HG02852 (cell line): ENCODE results near the gene DUSP22.
A peak's percentile ranks its signal among the peaks of the same experiment; 100 is the strongest.

Experiments
- ATAC-seq: cut with Tn5 transposase; IDR thresholded peaks from one replicate; pipeline ENCODE4 v1.9.1; 2021; ENCODE audit warnings: mild to moderate bottlenecking, moderate library complexity; ENCODE audit not compliant: unreplicated experiment

DUSP22 gene

DNA sequence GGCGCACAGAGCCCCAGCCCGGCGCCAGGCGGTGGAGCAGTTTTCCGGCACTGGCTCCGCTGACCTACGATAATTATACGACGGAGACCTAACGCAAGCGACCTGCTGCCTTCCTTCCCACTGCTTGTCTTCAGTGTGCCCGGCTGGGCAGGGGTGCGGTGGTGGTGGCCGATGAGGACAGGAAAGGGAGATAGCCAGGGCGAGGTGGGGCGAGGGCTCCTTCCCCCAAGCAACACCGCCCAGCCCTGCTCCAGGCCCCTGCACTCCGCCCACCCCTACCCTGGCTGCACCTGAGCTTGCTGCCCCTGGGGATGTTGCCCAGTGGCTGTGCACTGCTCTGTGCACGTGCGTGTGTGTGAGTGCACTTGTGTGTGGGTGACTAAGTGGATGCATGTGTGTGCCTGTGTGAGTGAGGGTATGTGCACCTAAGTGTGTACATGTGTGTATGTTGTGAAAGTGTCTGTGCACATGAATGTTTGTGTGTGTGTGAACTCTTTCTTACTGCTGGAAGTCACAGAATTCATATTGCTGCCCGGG lies 56.6 kb downstream of the DUSP22 start:
- ATAC-seq: no peak

DNA sequence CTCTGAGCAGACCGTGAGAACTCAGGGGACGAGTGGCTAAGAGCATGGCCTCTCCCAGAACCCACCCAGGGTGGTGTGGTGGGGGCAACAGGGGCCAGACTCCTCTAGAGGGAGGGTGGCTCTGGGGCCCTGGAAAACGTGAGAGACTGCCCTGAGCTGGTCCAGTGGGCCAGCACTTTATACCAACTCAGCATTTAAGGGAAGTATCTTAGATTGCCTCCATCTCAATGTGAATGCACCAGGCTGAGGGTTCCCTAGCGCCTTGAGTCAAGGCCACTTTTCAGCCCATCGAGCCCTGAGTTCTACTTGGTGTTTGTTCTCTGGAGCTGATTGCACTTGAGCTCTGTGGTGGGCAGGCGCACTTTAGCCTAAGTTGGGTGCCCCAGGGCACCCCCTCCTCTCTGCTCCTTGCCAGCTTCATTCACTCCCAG lies 57.2 kb downstream of the DUSP22 start:
- ATAC-seq: no peak

DNA sequence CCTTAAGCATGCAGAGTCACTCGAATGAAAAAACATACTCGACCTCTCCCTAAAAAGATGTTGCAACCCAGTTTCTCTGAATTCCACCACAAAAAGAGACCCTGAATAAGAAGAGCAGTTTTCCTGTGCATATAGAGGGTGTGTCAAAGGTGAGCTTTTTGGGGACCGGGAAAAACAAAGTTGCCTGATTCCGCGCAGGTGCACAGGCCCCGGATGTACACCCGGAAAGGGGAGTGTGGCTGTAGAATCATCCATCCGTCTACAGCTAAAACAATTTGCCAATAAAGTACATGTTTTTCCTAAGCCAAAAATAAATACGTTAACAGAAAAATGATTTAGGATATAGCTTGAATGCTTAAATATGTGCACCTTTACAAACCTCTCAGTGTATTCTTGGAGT lies 58.1 kb downstream of the DUSP22 start:
- no peak for ATAC-seq

DNA sequence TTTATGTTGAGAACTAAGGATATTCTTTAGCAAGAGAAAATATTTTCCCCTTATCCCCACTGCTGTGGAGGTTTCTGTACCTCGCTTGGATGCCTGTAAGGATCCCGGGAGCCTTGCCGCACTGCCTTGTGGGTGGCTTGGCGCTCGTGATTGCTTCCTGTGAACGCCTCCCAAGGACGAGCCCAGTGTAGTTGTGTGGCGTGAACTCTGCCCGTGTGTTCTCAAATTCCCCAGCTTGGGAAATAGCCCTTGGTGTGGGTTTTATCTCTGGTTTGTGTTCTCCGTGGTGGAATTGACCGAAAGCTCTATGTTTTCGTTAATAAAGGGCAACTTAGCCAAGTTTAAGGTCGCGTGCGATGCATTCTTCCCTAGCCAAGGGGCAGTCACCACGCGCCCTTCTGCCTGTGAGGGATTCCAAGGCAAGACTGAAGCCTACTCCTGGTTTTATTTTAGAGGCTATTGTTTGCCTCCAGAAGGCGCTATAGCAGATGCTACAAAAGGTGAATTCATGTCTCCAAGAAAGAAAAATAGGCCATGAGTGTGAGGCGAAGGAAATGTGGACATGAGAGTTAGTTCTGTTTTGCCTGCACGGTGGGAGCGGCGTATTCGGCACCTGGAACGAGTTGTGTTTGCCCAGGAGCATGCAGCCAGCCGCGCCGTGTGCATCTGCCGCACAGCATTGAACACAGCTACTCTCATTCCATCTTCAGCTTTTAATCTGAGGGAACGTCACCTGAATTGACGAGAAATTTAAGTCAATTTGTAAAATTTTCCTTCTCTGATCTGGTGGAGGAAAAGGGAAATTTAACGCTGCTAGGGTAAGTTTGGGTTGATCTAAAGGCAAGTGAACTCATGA lies 59.0 kb downstream of the DUSP22 start:
- ATAC-seq: no peak

DNA sequence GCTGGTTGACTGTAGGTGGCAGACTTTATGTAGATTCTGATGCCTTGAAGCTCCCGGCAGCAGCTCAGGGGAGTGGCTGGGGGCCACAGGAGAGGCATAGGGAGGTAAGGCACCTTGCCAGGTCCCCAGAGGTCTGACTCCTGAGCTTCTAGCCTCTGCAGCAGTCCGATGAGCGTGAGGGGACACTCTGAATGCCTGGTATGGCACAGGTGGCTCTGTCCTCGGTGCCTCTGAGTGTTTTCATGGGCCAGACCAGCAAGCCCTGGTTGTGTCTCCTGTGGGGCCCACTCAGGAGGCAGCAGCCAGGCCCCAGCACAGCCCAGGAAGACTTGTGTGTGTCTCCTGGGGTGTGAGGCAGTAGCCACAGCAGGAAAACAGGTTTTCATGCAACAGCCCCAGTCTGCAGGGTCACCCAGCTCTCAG lies 59.6 kb downstream of the DUSP22 start:
- no peak for ATAC-seq

DNA sequence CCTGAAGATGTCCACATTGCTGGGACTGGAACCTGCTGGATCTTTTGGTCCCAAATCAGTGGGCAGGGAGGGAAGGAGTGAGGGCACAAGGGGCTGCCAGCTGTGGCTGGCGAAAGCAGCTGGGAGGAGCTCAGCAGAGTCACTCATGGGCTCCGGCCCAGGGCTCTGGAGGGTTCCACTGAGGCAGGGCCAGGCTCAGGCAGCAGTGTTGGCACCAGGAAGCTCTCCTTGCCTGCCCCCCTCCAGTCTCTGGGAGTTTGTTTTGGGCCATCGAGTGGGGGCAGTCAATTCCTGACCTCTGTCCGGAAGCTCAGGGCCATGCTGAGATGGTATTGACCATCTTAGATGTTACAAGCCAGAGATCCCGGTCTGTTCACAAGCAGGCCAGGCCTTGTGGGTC lies 60.2 kb downstream of the DUSP22 start:
- ATAC-seq: no peak

DNA sequence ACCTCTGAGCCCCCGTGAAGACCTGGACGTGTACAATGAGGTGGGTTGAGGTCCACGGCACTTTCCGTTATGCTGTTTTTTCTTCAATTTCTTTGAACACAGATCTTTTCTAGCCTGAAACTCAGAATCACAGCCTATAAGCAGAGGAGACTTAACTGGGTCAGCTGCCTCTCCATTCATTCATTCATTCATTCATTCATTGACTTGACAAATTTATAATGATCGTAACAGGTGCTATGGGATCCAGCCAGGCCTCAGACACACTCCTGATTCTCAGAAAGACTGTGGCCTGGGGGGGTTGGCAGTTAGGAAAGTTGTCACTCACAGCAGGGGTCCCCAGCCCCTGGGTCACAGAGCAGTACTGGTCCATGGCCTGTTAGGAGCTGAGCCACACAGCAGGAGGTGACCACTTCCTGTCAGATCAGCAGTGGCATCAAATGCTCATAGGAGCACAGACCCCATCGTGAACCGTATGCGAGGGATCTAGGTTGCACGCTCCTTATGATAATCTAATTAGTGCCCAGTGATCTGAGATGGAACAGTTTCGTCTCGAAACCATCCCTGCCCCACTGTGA lies 60.7 kb downstream of the DUSP22 start:
- no peak for ATAC-seq

DNA sequence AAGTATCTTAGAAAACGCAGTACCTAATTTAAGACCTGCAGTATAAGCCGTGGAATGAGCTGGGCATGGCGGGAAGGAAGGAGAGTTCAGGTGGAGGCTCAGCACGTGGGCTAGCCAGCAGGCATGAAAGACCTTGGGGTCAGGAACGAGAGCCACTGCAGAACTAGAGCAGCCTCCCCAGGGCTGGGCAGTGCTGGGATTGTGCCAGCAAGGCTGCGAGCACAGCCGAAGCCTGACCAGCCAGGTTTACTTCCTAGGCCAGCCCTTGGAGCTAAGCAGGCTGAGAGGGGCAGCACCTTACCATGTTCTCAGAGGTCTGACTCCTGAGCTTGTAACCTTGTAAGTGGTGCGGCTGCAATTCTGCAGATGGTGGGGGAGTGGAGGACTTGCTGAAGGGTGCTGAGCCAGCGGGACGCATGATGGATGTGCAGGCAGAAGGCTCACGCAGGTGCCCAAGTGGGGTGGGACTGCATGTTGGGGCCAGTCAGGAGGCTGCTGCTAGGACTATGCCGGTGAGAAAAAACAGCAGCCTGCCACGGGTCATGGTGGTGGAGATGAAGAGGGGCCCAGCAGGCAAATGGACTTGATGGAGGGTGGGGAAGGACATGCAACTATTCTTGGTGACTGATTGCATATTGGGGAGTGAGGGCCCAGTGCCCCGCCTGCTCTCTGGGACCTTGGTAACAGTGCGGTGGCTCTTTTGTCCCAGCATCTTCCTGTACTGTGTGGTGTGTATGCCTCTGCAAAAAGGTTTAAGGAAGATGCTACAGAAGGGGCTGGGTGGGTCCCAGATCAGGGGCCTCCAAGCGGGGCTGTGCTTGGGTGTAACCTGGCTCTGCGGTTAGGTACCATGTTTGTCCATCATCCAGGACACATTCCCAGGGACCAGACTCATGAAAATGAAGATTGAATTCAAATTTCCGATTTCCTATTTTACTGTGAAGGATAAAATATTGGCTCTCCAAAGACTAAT lies 61.6 kb downstream of the DUSP22 start:
- ATAC-seq: no peak

DNA sequence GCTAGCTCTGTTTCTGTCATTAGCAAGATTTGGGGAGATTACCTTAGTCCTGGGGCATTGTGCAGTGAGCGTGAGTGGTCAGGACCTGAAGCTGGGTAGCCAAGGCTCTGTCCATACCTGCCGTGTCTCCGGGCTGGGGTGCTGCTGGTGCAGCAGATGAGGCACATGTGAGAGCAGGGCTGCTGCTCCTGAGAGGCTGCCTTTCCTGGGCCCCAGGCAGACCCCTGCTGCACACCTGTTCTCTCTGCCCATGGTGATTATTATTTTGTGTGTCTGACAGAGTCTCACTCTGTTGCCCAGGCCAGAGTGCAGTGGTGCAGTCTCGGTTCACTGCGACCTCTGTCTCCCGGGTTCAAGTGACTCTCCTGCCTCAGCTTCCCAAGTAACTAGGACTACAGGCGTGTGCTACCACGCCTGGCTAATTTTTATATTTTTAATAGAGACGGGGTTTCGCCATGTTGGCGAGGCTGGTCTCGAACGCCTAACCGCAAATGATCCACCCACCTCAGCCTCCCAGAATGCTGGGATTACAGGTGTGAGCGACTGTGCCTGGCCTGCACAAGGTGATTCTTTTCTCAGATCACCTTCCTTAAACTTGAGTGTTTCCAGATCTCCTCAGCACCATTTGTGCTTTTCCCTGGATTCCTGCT lies 62.5 kb downstream of the DUSP22 start:
- ATAC-seq: no peak

DNA sequence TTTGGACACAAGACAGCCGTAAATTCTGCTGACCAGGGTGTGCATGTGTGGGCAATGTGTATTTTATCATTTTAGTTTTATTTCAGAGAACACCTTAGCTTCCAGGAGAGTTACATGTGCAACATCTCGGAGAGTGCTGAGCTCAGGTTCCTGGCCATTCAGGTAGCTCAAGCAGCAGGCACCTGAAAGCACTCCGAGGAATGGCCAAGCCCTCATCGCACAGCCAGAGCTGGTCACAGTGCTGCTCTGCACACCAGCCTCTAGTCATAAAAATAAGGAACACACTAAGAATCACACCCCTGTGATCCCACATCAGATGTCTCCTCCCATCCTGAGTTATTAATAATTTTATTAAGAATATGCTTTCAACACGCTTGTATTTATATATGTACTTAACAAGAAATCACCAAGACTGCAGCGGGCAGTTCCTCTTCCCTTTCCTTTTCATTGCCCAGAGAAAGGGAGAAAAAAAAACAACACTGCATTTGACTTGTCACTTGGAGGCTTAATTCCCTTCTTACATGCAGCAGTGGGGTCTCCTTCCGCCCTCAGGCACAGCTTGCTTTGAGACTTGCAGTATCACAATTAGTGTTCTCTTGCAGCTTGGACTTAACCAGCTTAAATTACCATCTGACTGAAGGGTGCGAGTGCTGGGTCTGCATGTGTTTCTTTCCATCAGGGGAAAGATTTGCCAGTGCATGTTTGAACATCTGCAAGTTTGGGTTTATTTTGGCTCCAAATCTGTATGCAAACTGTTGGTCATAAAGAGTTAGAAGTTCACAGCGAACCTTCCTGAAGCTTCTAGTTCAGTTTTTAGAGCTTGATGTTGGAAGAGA lies 63.3 kb downstream of the DUSP22 start:
- no peak for ATAC-seq

DNA sequence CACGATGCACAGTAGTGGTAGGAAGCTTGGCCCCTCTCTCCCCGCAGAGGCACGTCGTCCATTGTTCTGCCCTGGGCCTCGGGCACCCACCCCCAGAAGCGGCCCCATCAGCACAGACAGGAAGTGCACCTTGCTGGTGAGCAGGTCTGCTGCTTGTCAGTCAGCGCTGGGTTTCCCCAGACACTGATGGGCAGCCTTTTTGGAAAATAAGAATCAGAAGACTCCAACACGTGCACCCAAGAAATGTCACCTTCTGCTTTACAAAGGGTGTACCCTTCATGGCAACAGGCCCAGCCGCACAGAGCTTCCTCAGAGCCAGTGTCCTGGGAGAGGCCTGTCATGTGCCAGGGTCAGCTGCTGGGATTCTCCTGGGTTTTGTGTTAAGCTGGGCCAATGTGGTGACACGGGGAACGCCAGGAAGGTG lies 64.6 kb downstream of the DUSP22 start:
- peak; percentile 41 for ATAC-seq

DNA sequence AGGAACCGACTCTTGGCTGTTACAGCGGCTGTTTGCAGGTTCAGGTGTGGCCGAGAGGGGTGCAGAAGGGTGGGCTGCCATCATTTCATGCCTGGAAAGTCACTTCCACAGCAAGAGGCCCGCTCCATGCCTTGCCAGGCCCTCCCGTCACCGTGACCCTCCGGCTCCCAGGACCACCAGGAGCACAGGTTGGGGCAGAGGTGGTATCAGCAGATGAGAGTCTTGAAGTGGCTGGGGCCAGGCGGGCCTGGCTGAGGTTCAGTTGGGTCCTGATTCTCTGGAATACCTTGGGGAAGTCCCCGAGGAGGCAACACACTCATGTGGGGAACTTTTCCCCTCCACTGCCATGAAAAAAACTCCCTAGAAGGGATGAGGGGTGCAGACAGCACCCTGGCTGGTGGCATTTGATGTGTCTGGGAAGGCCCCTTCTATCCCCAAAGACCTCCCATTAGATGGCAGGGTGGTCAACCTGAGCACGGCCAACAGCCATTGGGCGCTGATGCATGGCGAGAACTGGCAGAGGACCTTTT lies 65.0 kb downstream of the DUSP22 start:
- no peak for ATAC-seq

DNA sequence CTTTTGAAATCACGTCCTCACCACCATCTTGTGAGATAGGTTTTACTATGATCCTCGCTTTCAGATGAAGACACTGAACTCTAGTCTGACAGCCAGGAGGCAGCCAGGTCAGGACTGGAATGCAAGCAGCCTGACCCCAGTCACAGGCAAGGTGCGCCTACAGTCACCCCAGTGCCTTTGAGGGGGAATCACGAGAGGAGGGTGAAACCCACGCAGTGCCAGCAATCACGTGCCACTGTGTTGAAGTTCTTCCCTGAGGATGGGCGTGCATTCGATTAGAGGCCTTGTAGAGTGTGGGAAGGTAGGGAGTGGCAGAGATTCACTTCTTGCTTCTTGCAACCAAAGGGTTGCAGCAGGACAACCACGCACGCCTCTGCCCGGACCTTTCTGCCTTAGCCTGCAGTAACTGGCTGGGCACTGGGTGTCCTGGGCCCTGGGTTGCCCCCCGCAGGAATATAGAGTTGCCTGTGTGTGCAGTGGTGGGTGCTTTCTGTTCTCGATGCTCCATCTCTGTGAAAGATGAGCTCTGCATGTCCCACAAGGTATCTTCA lies 65.6 kb downstream of the DUSP22 start:
- ATAC-seq: no peak

DNA sequence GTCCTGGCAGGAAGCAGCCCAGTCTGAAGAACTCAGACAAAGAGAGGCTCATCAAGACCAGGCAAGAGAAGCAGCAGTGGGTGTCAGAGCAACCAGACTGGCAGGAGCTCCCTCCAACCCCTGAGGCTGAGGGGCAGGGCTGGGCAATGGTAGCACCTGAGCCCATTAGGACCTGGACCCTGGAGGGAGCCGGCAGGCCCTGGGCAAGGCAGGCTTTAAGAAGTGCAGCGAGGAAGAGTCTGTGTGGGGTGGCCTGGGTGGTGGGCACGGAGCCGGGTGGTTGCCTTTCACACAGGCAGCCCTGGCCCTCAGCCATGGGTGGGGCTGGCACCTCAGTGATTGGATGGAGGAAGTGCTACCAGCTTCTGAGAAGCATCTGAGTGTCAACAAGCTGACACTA lies 66.1 kb downstream of the DUSP22 start:
- ATAC-seq: no peak

DNA sequence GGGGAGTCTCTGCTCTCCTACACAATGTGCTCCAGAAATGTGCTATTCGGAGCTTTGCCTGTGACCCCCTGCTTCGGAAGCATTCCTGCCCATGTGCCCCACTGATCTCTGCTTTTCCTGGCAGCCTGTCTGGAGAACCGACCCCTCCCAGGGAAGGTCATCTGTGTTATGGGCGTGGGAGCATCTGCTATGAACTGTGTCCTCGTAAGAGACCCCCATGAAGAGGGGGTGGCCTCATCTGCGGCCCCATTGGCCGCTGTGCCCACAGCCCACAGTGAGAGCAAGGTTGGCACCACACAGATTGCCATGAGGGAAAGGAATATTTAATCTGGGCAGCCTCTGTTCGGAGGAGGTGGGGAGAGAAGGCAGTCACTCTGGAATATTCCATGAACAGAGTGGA lies 66.6 kb downstream of the DUSP22 start:
- ATAC-seq: no peak

DNA sequence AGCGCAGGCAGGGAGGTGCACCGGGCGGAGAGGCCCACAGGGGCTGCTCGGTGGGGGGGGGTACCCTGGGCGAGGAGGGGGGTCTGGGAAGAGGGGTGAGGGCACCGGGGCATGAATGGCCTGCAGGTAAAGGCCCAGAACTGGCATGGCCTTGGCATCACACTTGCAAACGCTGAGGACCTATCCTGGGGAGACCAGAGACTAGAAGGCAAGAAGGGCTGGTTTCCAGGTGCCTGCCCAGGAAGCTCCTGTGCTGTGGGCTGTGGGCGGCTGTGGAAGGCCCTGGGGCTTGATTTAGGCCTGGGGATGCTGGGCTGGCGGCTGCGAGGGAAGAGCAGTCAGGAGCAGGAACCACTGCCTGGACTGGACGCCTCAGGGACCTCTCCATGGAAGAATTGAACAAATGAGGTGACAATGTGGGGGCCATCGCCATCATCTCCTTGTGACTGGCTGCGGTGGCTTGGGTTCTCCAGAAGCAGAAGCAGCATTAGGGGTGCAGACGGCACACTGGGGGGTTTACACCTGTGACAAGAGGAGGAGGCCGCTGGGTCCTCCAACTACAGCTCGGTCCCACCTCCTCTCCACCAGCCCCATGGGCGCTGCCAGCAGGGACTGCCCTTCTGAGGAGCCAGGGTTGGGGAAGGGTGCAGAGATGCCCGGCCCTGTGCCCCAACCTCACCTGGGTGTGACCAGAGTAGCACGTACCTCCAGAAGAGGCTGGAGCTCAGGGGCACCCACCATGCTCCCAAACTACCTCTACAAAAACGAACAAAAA lies 67.2 kb downstream of the DUSP22 start:
- no peak for ATAC-seq

DNA sequence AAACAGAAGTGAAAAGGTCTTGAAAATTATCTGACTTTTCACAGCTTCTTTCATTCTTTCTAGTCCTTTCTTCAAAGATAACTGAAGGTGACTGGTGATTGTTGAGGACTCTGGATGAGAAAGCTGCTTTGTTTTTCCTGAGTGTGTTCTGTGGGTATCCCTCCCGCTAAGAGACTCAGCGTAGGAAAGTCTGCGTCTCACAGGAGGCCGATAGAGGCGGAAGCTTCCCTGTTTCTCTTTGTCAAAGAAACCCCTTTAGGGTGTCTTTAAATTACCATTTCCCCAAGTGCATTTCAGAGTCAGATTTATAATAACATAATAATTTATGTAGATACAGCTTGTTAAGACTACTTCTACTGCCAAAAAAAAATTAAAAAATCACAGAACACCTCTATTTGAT lies 68.1 kb downstream of the DUSP22 start:
- no peak for ATAC-seq

DNA sequence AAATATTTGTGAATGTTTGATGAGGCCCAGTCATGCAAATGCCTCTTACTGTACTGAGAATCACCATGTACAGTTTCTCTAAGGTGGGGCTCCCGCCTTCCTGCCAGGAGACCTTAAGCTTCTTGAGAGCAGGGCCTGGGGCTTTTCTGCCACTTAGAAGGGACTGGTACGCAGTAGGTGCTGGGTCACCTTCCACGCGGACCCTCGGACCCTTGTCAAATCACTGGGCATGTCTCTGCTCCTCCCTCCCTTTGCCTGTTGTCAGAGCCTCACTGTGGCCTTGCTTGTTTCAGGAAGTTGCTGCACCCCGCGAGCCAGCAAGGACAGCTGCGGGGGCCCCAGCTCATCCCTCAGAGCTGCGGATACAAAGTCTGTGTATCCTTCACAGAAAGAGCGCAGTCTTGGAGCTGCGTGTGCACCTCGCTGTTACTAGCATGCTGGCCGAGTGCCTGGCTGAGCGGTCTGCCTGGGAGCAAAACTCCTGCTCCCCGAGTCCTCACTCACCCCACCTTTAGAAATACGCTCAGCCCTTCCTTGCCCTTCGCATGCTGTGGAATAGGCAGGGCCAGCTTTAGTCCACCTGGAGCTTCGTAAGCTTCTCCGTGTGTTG lies 68.6 kb downstream of the DUSP22 start:
- ATAC-seq: no peak
